Stimulated activated CD4-positive, alpha-beta T cell treated with anti-CD3 and anti-CD28 coated beads, Interleukin-12 subunit alpha, Interleukin-12 subunit beta, amount 100 ng/mL, for 24 hours (primary cell): ENCODE measurements around the gene CYTIP.
"Not testable (repeated sequence)": the region's sequence is repeated elsewhere in the genome, so short reads cannot be mapped to it uniquely, and the experiment has no call there.

Source experiments
- DNase-seq, 2 experiments: peaks; one replicate each; pipeline ENCODE4 v3.0.0-alpha.2; 2020; ENCODE audit warnings: low read depth in 2 of 2

The CYTIP gene

DNA sequence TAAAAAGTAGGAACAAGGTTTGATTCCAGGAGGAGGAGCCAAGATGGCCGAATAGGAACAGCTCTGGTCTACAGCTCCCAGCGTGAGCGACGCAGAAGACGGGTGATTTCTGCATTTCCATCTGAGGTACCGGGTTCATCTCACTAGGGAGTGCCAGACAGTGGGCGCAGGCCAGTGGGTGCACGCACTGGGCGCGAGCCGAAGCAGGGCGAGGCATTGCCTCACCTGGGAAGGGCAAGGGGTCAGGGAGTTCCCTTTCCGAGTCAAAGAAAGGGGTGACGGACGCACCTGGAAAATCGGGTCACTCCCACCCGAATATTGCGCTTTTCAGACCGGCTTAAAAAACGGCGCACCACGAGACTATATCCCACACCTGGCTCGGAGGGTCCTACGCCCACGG lies 75.4 kb downstream of the CYTIP start:
- DNase-seq, result not testable (repeated sequence)

DNA sequence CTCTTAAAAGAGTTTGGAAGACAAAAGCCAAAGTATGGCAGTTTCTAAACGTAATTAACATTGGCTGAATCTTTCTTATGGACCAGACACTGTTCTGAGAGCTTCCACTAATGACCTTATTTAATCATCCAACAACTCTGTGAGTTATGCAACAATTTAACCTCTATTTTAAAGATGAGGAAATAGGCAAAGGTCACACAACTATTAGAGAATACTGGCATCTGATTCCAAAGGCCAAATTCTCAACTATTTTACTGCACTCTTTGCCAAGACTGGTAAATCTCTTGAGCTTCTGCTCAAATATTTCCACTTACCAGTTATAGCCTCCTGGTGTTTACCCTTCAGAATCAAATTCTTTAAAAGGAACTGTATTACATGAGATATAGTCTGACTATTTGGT lies 76.2 kb downstream of the CYTIP start:
- no peak for DNase-seq
